Keratinocyte (primary cell): Measurements from ENCODE around the gene MVB12B. TPM values are rescaled to one million over a fixed set of nuclear protein-coding genes. Genes with fewer than 3 reads are reported as not detected.

Source experiments
- DNase-seq: peaks from one replicate; pipeline ENCODE4 v3.0.0-alpha.2; 2011; ENCODE audit warnings: low read depth, missing footprints, low spot score
- FAIRE-seq: peaks from 2 replicates; lab custom pipeline; 2011; peaks lifted over from hg19 to GRCh38; lab: Jason Lieb, UNC
- H2AFZ ChIP-seq: 2 replicates; pipeline ENCODE4 v1.6.0; 2012; ENCODE audit warnings: low read length, control low read depth, inconsistent platforms; ENCODE audit not compliant: control insufficient read depth
- H3K27ac ChIP-seq: 2 replicates; pipeline ENCODE4 v1.5.1; 2011; ENCODE audit warnings: low read length; ENCODE audit not compliant: control insufficient read depth, insufficient read depth
- H3K27me3 ChIP-seq: 3 replicates; pipeline ENCODE4 v1.6.0; 2011; ENCODE audit warnings: low read length; ENCODE audit not compliant: control insufficient read depth, insufficient read depth; ENCODE audit errors: extremely low read depth
- H3K36me3 ChIP-seq, 2 experiments: 2 replicates in 1 of 2; 3 replicates in 1 of 2; pipeline ENCODE4 v1.5.1; 2011; ENCODE audit warnings: low read length in 2 of 2, mild to moderate bottlenecking in 1 of 2; ENCODE audit not compliant: control insufficient read depth in 2 of 2, insufficient read depth in 2 of 2; ENCODE audit errors: extremely low read depth in 1 of 2
- H3K4me1 ChIP-seq: 3 replicates; pipeline ENCODE4 v1.5.1; 2011; ENCODE audit warnings: low read length; ENCODE audit not compliant: control insufficient read depth, insufficient read depth; ENCODE audit errors: extremely low read depth
- H3K4me2 ChIP-seq: 3 replicates; pipeline ENCODE4 v1.6.0; 2011; ENCODE audit warnings: low read depth, low read length; ENCODE audit not compliant: control insufficient read depth, insufficient read depth; ENCODE audit errors: extremely low read depth
- H3K4me3 ChIP-seq, 3 experiments: fragments of 200-600 bp in 1 of 3; sonication (generic) in 1 of 3; 2 replicates in 2 of 3; 3 replicates in 1 of 3; pipeline ENCODE4 v1.5.1; 2011 to 2016; ENCODE audit warnings: low read length in 3 of 3, mild to moderate bottlenecking in 3 of 3, control low read depth in 2 of 3, inconsistent platforms in 1 of 3, low read depth in 1 of 3, mixed read lengths in 1 of 3, mixed run types in 1 of 3, moderate library complexity in 1 of 3; ENCODE audit not compliant: control insufficient read depth in 2 of 3, insufficient read depth in 2 of 3; ENCODE audit errors: extremely low read depth in 1 of 3
- H3K79me2 ChIP-seq: 2 replicates; pipeline ENCODE4 v1.6.0; 2012; ENCODE audit warnings: low read length; ENCODE audit not compliant: control insufficient read depth, insufficient read depth
- H3K9ac ChIP-seq: 3 replicates; pipeline ENCODE4 v1.6.0; 2011; ENCODE audit warnings: low read length; ENCODE audit not compliant: control insufficient read depth, insufficient read depth; ENCODE audit errors: extremely low read depth
- H3K9me1 ChIP-seq: 3 replicates; pipeline ENCODE4 v1.6.0; 2011; ENCODE audit warnings: low read length; ENCODE audit not compliant: control insufficient read depth, insufficient read depth; ENCODE audit errors: extremely low read depth
- H3K9me3 ChIP-seq: 2 replicates; pipeline ENCODE4 v1.5.1; 2012; ENCODE audit warnings: low read depth, low read length; ENCODE audit not compliant: control insufficient read depth
- H4K20me1 ChIP-seq: 3 replicates; pipeline ENCODE4 v1.6.0; 2011; ENCODE audit warnings: low read length; ENCODE audit not compliant: control insufficient read depth, insufficient read depth; ENCODE audit errors: extremely low read depth
- CTCF ChIP-seq, 3 experiments: IDR thresholded peaks in 1 of 3; conservative IDR thresholded peaks in 1 of 3; optimal IDR thresholded peaks in 1 of 3; 2 replicates in 2 of 3; 3 replicates in 1 of 3; pipeline versions ENCODE3 to v1.5.1; 2011; ENCODE audit warnings: low read length in 3 of 3, mild to moderate bottlenecking in 3 of 3, moderate library complexity in 2 of 3, control low read depth in 1 of 3, inconsistent platforms in 1 of 3; ENCODE audit not compliant: insufficient read depth in 2 of 3; ENCODE audit errors: extremely low read depth in 1 of 3
- EZH2 ChIP-seq: IDR thresholded peaks from one replicate; pipeline ENCODE4 v1.6.1; 2012; ENCODE audit warnings: inconsistent platforms, mild to moderate bottlenecking, low read length, moderate library complexity
- dilution Hi-C: fragments of 300-500 bp; cut with MboI; formaldehyde crosslinking; loops from one replicate; pipeline ENCODE4 v1.7.0; 2020; ENCODE audit warnings: low sequenced_read_pairs; ENCODE audit not compliant: extremely low pct_ligation_motif_present
- polyA plus RNA-seq, 5 experiments: library from polyadenylated mRNA; depleted of rRNA in 3 of 5; stranded (reverse) in 3 of 5; stranded (forward) in 1 of 5; unstranded in 1 of 5; fragments of >200 nt; gene quantifications; 1 replicate in 1 of 5; 2 replicates in 3 of 5; 3 replicates in 1 of 5; pipeline versions ENCODE4 v1.2.1 to v1.2.3, GENCODE V29; 2011 to 2012; ENCODE audit warnings: missing spikeins in 2 of 5, low read depth in 1 of 5, low replicate concordance in 1 of 5

Gene MVB12B
- polyA plus RNA-seq, 1 donor (not counting 4 experiments of a cell fraction or from before 2014, with no cell fraction given), result 1.2 TPM

- dilution Hi-C loops, result no loop called here
- peak in 1 of 3 experiments; percentile 25 for TF ChIP-seq CTCF (optimal IDR thresholded peaks at IDR 0.05 in 1 of 3, IDR thresholded peaks at IDR 0.05 in 1 of 3, conservative IDR thresholded peaks at IDR 0.05 in 1 of 3; ENCODE audit: extremely low read depth in 1 of 3, insufficient read depth in 2 of 3, low read length in 3 of 3)
- TF ChIP-seq EZH2, result no peak
- Histone ChIP-seq H3K9me1 (no peaks in the 10 kb centered on the region), H3K4me1 (no peaks in the 10 kb centered on the region), H3K27me3 (peaks cover 4% of the 10 kb centered on the region), H4K20me1 (no peaks in the 10 kb centered on the region), H3K36me3 (no peaks in the 10 kb centered on the region), H3K4me2 (no peak overlapping the region), H3K79me2 (no peaks in the 10 kb centered on the region), H3K4me3 (no peak overlapping the region), H3K9ac (no peak overlapping the region), H3K27ac (no peak overlapping the region), H3K9me3 (no peaks in the 10 kb centered on the region), H2AFZ (no peak overlapping the region)
- FAIRE-seq (no peak), DNase-seq (no peak)
Measured at GRCh38 chr9:126293522-126293889, 33.1 kb upstream of the MVB12B start.

GRCh38 chr9:126294331-126295081 is 32.1 kb upstream of the MVB12B start:
- no peak overlapping the region for H2AFZ ChIP-seq
- no peak overlapping the region for H3K4me2 ChIP-seq
- no peaks in the 10 kb centered on the region for H3K9me3 ChIP-seq
- H3K9me1 ChIP-seq, result no peaks in the 10 kb centered on the region
- no peaks in the 10 kb centered on the region for H4K20me1 ChIP-seq
- no peak overlapping the region for H3K4me3 ChIP-seq
- no peaks in the 10 kb centered on the region for H3K79me2 ChIP-seq
- DNase-seq (no peak), FAIRE-seq (no peak)
- TF ChIP-seq EZH2 (no peak), CTCF (optimal IDR thresholded peaks at IDR 0.05 in 1 of 3, IDR thresholded peaks at IDR 0.05 in 1 of 3, conservative IDR thresholded peaks at IDR 0.05 in 1 of 3; ENCODE audit: extremely low read depth in 1 of 3, insufficient read depth in 2 of 3, low read length in 3 of 3) (no peak)
- dilution Hi-C loops, result no loop called here
- H3K27me3 ChIP-seq, result peaks cover 5% of the 10 kb centered on the region
- no peak overlapping the region for H3K9ac ChIP-seq
- no peaks in the 10 kb centered on the region for H3K36me3 ChIP-seq
- H3K4me1 ChIP-seq, result no peaks in the 10 kb centered on the region
- H3K27ac ChIP-seq, result no peak overlapping the region
